Nephron progenitor cell (in vitro differentiated cells): ENCODE data around the gene DMRTC2.
"Not testable (repeated sequence)": the region's sequence is repeated elsewhere in the genome, so short reads cannot be mapped to it uniquely, and the experiment has no call there.

Experiments
- DNase-seq: peaks from one replicate; pipeline ENCODE4 v3.0.0; 2021
- H3K27ac Mint-ChIP-seq: 2 replicates; pipeline ENCODE4 v1.8.0; 2021; ENCODE audit warnings: mild to moderate bottlenecking, moderate library complexity, mixed read lengths
- H3K27me3 Mint-ChIP-seq: 2 replicates; pipeline ENCODE4 v1.8.0; 2021; ENCODE audit warnings: mild to moderate bottlenecking, low read depth, mixed read lengths; ENCODE audit not compliant: poor library complexity
- H3K36me3 Mint-ChIP-seq: 2 replicates; pipeline ENCODE4 v1.8.0; 2021; ENCODE audit warnings: low read depth, mixed read lengths
- H3K4me1 Mint-ChIP-seq: 2 replicates; pipeline ENCODE4 v1.8.0; 2021; ENCODE audit warnings: mixed read lengths
- H3K4me3 Mint-ChIP-seq: 2 replicates; pipeline ENCODE4 v1.8.0; 2021; ENCODE audit warnings: mild to moderate bottlenecking, moderate library complexity, mixed read lengths
- H3K9me3 Mint-ChIP-seq: 2 replicates; pipeline ENCODE4 v1.8.0; 2021; ENCODE audit warnings: mild to moderate bottlenecking, moderate library complexity, mixed read lengths
- CTCF ChIP-seq: fragments of 200-600 bp; sonication (generic); IDR thresholded peaks from 2 replicates; pipeline ENCODE4 v1.5.0; 2021; ENCODE audit warnings: antibody characterized with exemption

Gene DMRTC2

GRCh38 chr19:41872384-41872774 lies 27.5 kb downstream of the DMRTC2 start:
- Mint-ChIP-seq H3K27ac (peak overlapping the region; percentile 66), H3K4me1 (peaks cover 23% of the 10 kb centered on the region)

DNA sequence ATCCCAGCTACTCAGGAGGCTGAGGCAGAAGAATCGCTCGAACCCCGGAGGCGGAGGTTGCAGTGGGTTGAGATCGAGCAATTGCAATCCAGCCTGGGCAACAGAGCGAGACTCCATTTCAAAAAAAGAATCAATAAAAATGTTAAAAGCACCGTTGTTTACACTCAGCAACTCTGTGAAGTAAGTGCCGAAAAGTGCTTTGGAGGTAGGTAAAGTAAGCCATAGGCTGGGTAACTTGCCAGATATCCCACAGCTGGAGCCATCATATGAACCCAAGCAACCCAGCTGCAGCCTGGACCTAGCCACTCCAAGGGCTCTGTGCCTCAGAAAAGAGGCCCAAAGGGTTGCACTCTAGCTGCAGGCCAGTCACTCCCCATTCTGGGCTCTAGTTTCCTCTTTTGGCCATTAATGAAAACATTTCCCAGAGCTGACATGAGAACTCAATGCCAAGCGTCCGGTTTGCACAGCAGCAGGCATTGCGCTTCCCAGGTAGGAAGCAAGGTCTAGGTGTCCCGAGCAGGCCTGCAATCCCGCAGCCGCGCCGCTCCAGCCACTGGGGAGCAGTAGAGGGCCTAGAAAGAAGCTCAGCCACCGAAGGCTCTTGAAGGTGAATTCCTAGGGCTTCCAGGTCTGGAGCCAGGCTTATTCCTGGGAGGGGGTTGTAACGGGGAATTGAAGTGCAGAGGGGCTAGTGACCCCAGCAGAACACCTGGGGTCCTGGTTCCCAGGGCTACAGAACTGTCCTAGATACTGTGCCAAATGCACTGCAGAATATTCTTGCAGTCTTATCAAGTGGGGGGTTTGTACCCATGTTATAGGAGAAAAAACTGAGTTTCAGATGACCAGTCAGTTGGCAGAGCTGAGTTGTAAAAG lies 28.2 kb downstream of the DMRTC2 start:
- Mint-ChIP-seq H3K27me3 (peaks cover 18% of the 10 kb centered on the region), H3K27ac (peak overlapping the region; percentile 66), H3K36me3 (peaks cover 26% of the 10 kb centered on the region), H3K4me3 (no peak overlapping the region), H3K9me3 (no peaks in the 10 kb centered on the region), H3K4me1 (peaks cover 25% of the 10 kb centered on the region)
- TF ChIP-seq CTCF = peak; percentile 66
- DNase-seq = peak; percentile 79

More at GRCh38 chr19:41872384-41872774, 27.5 kb downstream of the DMRTC2 start:
- Mint-ChIP-seq H3K36me3 (peaks cover 31% of the 10 kb centered on the region), H3K4me3 (no peak overlapping the region), H3K27me3 (peaks cover 13% of the 10 kb centered on the region), H3K9me3 (no peaks in the 10 kb centered on the region)
- no peak for TF ChIP-seq CTCF
- no peak for DNase-seq

DNA sequence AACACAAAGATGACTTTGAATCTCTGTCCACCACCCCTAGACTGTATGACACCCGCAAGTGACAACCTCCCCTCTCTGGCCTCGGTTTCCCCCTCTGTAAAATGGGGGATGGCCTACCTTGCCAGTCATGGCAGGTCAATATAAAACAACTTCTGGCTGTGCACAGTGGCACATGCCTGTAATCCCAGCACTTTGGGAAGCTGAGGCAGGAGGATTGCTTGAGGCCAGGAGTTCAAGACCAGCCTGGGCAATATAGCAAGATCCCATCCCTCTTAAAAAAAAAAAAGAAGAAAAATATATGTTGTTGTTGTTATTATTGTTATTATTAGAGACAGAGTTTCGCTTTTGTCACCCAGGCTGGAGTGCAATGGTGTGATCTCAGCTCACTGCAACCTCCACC lies 31.1 kb downstream of the DMRTC2 start:
- H3K27me3 Mint-ChIP-seq = peaks cover 38% of the 10 kb centered on the region
- H3K27ac Mint-ChIP-seq, DNase-seq, H3K4me3 Mint-ChIP-seq, H3K9me3 Mint-ChIP-seq: not testable (repeated sequence)
- H3K4me1 Mint-ChIP-seq = peaks cover 24% of the 10 kb centered on the region
- H3K36me3 Mint-ChIP-seq = peaks cover 11% of the 10 kb centered on the region

DNA sequence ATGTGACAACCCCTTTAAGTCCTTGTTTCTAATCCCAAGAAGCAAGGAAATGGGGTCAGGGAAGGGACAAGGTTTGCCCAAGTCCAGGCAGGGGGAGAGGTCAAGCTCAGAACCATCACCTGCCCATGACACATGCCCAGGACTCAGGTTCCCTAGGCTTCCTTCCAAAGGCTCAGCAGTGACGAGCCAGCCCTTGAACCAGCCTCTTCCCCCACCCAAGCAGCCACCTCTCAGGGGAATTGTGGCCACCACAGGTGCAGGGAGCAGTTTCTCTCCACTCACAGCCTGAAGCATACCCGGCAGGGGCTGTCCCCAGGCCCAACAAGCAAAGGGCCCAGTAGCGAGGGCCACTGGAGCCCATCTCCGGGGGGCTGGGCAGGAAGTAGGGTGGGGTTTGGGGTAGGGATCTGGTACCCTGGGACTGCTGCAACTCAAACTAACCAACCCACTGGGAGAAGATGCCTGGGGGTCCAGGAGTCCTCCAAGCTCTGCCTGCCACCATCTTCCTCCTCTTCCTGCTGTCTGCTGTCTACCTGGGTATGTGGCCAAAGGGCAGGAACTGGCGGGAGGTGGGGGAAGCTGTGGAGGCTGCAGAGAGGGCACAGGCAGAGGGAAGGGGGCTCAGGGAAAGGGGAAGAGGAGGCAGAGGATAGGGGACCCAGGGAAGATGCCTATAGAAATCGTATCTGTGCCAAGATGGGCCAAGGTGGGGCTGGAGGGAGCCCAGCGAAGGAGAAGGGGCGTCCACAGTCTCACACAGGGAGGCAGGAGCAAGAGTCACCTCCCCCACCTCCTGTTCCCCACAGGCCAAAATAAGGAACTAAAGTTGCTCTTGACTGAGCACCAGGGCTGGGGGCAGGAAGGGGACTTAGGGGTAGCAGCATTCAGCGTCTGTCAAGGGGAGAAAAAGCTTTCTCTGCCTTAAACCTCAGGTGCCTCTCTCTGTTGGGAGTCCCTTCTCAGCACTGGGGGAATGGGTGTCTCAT lies 32.3 kb downstream of the DMRTC2 start, which contains the start of gene CD79A:
Gene CD79A (plus strand): TSS at position 433 of the 986 bp plus-strand sequence. CDS start 26 bp downstream, at position 459.
- H3K4me3 Mint-ChIP-seq = no peak within 1 kb of the TSS
- TF ChIP-seq CTCF = no peak
- DNase-seq = no peak
- H3K4me1 Mint-ChIP-seq = peaks cover 22% of the 10 kb centered on the region
- no peak within 1 kb of the TSS for H3K27ac Mint-ChIP-seq
- peaks cover 4% of the 10 kb centered on the region for H3K36me3 Mint-ChIP-seq
- no peaks in the 10 kb centered on the region for H3K9me3 Mint-ChIP-seq
- H3K27me3 Mint-ChIP-seq = peaks cover 47% of the 10 kb centered on the region

GRCh38 chr19:41877916-41878905 lies 33.4 kb downstream of the DMRTC2 start:
- Mint-ChIP-seq H3K9me3 (no peaks in the 10 kb centered on the region), H3K36me3 (peaks cover 2% of the 10 kb centered on the region), H3K27me3 (peaks cover 54% of the 10 kb centered on the region), H3K4me1 (peaks cover 26% of the 10 kb centered on the region), H3K27ac (no peak overlapping the region), H3K4me3 (no peak overlapping the region)
- TF ChIP-seq CTCF = no peak
- DNase-seq = no peak
